ENCODE data around the gene CHP1. TPM values are rescaled to one million over a fixed set of nuclear protein-coding genes. Genes with fewer than 3 reads are reported as not detected.

The CHP1 gene
- total RNA-seq, 1 experiment from 2014 or later: 101 TPM

DNA sequence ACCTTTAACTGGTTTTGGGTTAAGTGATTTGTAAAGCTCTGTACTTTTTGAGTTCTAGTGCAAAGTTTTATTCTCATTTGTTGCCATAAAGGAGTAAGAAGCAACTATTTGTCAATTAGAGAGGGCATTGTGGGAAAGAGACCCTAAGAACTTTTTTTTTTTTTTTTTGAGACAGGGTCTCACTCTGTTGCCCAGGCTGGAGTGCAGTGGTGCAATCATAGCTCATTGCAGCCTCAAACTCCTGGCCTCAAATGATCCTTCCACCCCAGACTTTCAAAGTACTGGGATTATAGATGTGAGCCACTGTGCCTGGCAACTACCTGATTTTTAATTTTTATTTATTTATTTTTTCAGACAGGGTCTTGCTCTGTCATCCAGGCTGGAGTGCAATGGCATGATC is 4.9 kb downstream of the CHP1 start:
- CTCF ChIA-PET: no interaction called here
- RAD21 ChIA-PET (ENCODE audit: low non-redundant PET in 1 of 2, low total read pairs in 2 of 2, uncharacterized antibody in 2 of 2, unreplicated experiment in 2 of 2): interaction anchor here in 1 of 2 experiments (0.7 kb wide), 1 partner anchor 91 kb away, joined by 4 read pairs; no protein-coding TSS in a partner anchor
- Histone ChIP-seq H2AFZ (ENCODE audit: low read depth, low read length, poor library complexity, severe bottlenecking) (no peak overlapping the region), H3K4me3 (replicated peaks in 1 of 2; ENCODE audit: low read depth in 1 of 2, low read length in 2 of 2) (no peak overlapping the region), H3K4me1 (ENCODE audit: control insufficient read depth in 1 of 2, insufficient read depth in 2 of 2, low read length in 2 of 2) (peaks cover 2 to 14% of the 10 kb centered on the region in 2 experiments; a peak in 1 of 4 replicates), H3K9me2 (ENCODE audit: insufficient read depth) (no peaks in the 10 kb centered on the region), H3K79me2 (ENCODE audit: insufficient read depth, low read length) (peaks cover 55% of the 10 kb centered on the region), H3K27me3 (ENCODE audit: insufficient read depth, low read length) (no peaks in the 10 kb centered on the region), H3K36me3 (ENCODE audit: control insufficient read depth in 1 of 2, insufficient read depth in 2 of 2, low read length in 2 of 2) (no peaks in the 10 kb centered on the region), H4K20me1 (ENCODE audit: insufficient read depth) (no peaks in the 10 kb centered on the region), H3K9ac (ENCODE audit: low read length) (no peak overlapping the region), H3K9me3 (ENCODE audit: control insufficient read depth in 1 of 2, insufficient read depth in 1 of 2, low read depth in 1 of 2, low read length in 2 of 2) (no peaks in the 10 kb centered on the region), H3K4me2 (ENCODE audit: low read length) (no peak overlapping the region), H3K27ac (ENCODE audit: low read depth, low read length) (no peak overlapping the region)
- DNase-seq (ENCODE audit: low read depth, low spot score) (no peak), ATAC-seq (no peak)
- TF ChIP-seq POLR2AphosphoS5 (IDR thresholded peaks at IDR 0.05; ENCODE audit: low read depth, low read length) (no peak), SIN3A (IDR thresholded peaks at IDR 0.05; ENCODE audit: low read depth) (no peak), JUND (IDR thresholded peaks at IDR 0.05) (no peak), ZNF274 (IDR thresholded peaks at IDR 0.05; ENCODE audit: low read depth, low read length) (no peak), YY1 (IDR thresholded peaks at IDR 0.05; ENCODE audit: extremely low read depth, insufficient replicate concordance, low read depth, low read length) (no peak), ZBTB33 (IDR thresholded peaks at IDR 0.05; ENCODE audit: extremely low read depth, insufficient replicate concordance, low read length) (no peak), FOSL1 (IDR thresholded peaks at IDR 0.05; ENCODE audit: low read depth) (no peak), REST (IDR thresholded peaks at IDR 0.05; ENCODE audit: low read depth) (no peak), ZFX (IDR thresholded peaks at IDR 0.05) (no peak)
- intact Hi-C loops (cut with micrococcal nuclease): no loop called here
- POLR2A ChIA-PET: no interaction called here
- BruUV-seq (replicated peaks): no TSS peak

Data from HCT116 (cell line).